Memory B cell (primary cell): ENCODE results near the gene LHX2.
A peak's percentile ranks its signal among the peaks of the same experiment; 100 is the strongest.

Source experiments
- ATAC-seq: fragments of 150-1000 bp; cut with Tn5 transposase; 2 replicates; pipeline ENCODE4 v1.10.0; 2021; ENCODE audit warnings: low read depth, mild to moderate bottlenecking, moderate library complexity
- DNase-seq, 2 donors: peaks; one replicate each; pipeline ENCODE4 v3.0.0; 2022; ENCODE audit warnings: low spot score in 2 of 2
- H3K27ac Mint-ChIP-seq: one replicate; pipeline ENCODE4 v1.8.0; 2022; ENCODE audit warnings: mild to moderate bottlenecking, moderate library complexity, mixed read lengths
- H3K27me3 Mint-ChIP-seq: one replicate; pipeline ENCODE4 v1.8.0; 2022; ENCODE audit warnings: mixed read lengths
- H3K36me3 Mint-ChIP-seq: one replicate; pipeline ENCODE4 v1.8.0; 2022; ENCODE audit warnings: mild to moderate bottlenecking, mixed read lengths
- H3K4me1 Mint-ChIP-seq: one replicate; pipeline ENCODE4 v1.8.0; 2022; ENCODE audit warnings: mixed read lengths
- H3K4me3 Mint-ChIP-seq: one replicate; pipeline ENCODE4 v1.8.0; 2022; ENCODE audit warnings: mild to moderate bottlenecking, moderate library complexity, mixed read lengths
- H3K9me3 Mint-ChIP-seq: one replicate; pipeline ENCODE4 v1.8.0; 2022; ENCODE audit warnings: mixed read lengths

The LHX2 gene

GRCh38 chr9:124040935-124041816, 29.6 kb downstream of the LHX2 start:
- Mint-ChIP-seq H3K4me1 (peaks cover 9% of the 10 kb centered on the region), H3K36me3 (no peaks in the 10 kb centered on the region), H3K27me3 (peaks cover 20% of the 10 kb centered on the region), H3K4me3 (peak overlapping the region; percentile 65), H3K27ac (peak overlapping the region; percentile 5), H3K9me3 (peaks cover 1% of the 10 kb centered on the region)
- DNase-seq (peak in 1 of 2 donors; percentile 64), ATAC-seq (peak; percentile 49)

- no peaks in the 10 kb centered on the region for H3K36me3 Mint-ChIP-seq
- peak overlapping the region; percentile 65 for H3K4me3 Mint-ChIP-seq
- ATAC-seq: no peak
- DNase-seq: no peak
- peak overlapping the region; percentile 5 for H3K27ac Mint-ChIP-seq
- peaks cover 1% of the 10 kb centered on the region for H3K9me3 Mint-ChIP-seq
- H3K4me1 Mint-ChIP-seq: peaks cover 9% of the 10 kb centered on the region
- peaks cover 19% of the 10 kb centered on the region for H3K27me3 Mint-ChIP-seq
These were observed 30.2 kb downstream of the LHX2 start for GRCh38 chr9:124041817-124042116.

- H3K4me1 Mint-ChIP-seq: peaks cover 9% of the 10 kb centered on the region
- peaks cover 21% of the 10 kb centered on the region for H3K27me3 Mint-ChIP-seq
These were observed 30.7 kb downstream of the LHX2 start for GRCh38 chr9:124042201-124042721.

GRCh38 chr9:124044448-124044847, 32.9 kb downstream of the LHX2 start:
- Mint-ChIP-seq H3K27me3 (peaks cover 23% of the 10 kb centered on the region), H3K4me3 (no peak overlapping the region), H3K27ac (no peak overlapping the region), H3K4me1 (peaks cover 9% of the 10 kb centered on the region), H3K36me3 (no peaks in the 10 kb centered on the region), H3K9me3 (no peaks in the 10 kb centered on the region)
- no peak for ATAC-seq
- DNase-seq: no peak

More at GRCh38 chr9:124042201-124042721, 30.7 kb downstream of the LHX2 start:
- DNase-seq: no peak
- Mint-ChIP-seq H3K9me3 (peaks cover 1% of the 10 kb centered on the region), H3K27ac (no peak overlapping the region), H3K4me3 (peak overlapping the region; percentile 65), H3K36me3 (no peaks in the 10 kb centered on the region)
- ATAC-seq: no peak

- no peak overlapping the region for H3K4me3 Mint-ChIP-seq
- peaks cover 23% of the 10 kb centered on the region for H3K27me3 Mint-ChIP-seq
- H3K36me3 Mint-ChIP-seq: no peaks in the 10 kb centered on the region
- H3K4me1 Mint-ChIP-seq: peaks cover 8% of the 10 kb centered on the region
- no peak for DNase-seq
- no peaks in the 10 kb centered on the region for H3K9me3 Mint-ChIP-seq
- no peak for ATAC-seq
- no peak overlapping the region for H3K27ac Mint-ChIP-seq
These were observed 33.7 kb downstream of the LHX2 start for GRCh38 chr9:124045076-124045829.

- Mint-ChIP-seq H3K4me1 (peaks cover 7% of the 10 kb centered on the region), H3K36me3 (no peaks in the 10 kb centered on the region), H3K4me3 (no peak overlapping the region), H3K9me3 (no peaks in the 10 kb centered on the region), H3K27ac (no peak overlapping the region), H3K27me3 (peaks cover 26% of the 10 kb centered on the region)
- DNase-seq (no peak), ATAC-seq (no peak)
These were observed 34.2 kb downstream of the LHX2 start for GRCh38 chr9:124045830-124046177.

- Mint-ChIP-seq H3K4me1 (peaks cover 6% of the 10 kb centered on the region), H3K27me3 (peaks cover 28% of the 10 kb centered on the region), H3K9me3 (no peaks in the 10 kb centered on the region), H3K36me3 (no peaks in the 10 kb centered on the region), H3K27ac (no peak overlapping the region), H3K4me3 (no peak overlapping the region)
- no peak for ATAC-seq
- no peak for DNase-seq
These were observed 34.6 kb downstream of the LHX2 start for GRCh38 chr9:124046189-124046588.

GRCh38 chr9:124047251-124047672, 35.7 kb downstream of the LHX2 start:
- Mint-ChIP-seq H3K36me3 (no peaks in the 10 kb centered on the region), H3K4me3 (no peak overlapping the region)

GRCh38 chr9:124050955-124051354, 39.4 kb downstream of the LHX2 start:
- DNase-seq (no peak), ATAC-seq (no peak)
- Mint-ChIP-seq H3K36me3 (no peaks in the 10 kb centered on the region), H3K9me3 (no peaks in the 10 kb centered on the region), H3K27ac (no peak overlapping the region), H3K4me3 (no peak overlapping the region), H3K27me3 (peaks cover 29% of the 10 kb centered on the region), H3K4me1 (no peaks in the 10 kb centered on the region)

More at GRCh38 chr9:124047251-124047672, 35.7 kb downstream of the LHX2 start:
- no peaks in the 10 kb centered on the region for H3K9me3 Mint-ChIP-seq
- H3K27me3 Mint-ChIP-seq: peaks cover 27% of the 10 kb centered on the region
- DNase-seq (no peak), ATAC-seq (no peak)
- no peaks in the 10 kb centered on the region for H3K4me1 Mint-ChIP-seq
- H3K27ac Mint-ChIP-seq: no peak overlapping the region

- H3K9me3 Mint-ChIP-seq: no peaks in the 10 kb centered on the region
- H3K4me3 Mint-ChIP-seq: no peak overlapping the region
- DNase-seq (no peak), ATAC-seq (no peak)
- H3K36me3 Mint-ChIP-seq: no peaks in the 10 kb centered on the region
- H3K4me1 Mint-ChIP-seq: no peaks in the 10 kb centered on the region
- H3K27ac Mint-ChIP-seq: no peak overlapping the region
- H3K27me3 Mint-ChIP-seq: peaks cover 25% of the 10 kb centered on the region
These were observed 40.8 kb downstream of the LHX2 start for GRCh38 chr9:124052401-124052800.

- no peak for ATAC-seq
- H3K27me3 Mint-ChIP-seq: peaks cover 21% of the 10 kb centered on the region
These were observed 43.1 kb downstream of the LHX2 start for GRCh38 chr9:124054582-124055227.

GRCh38 chr9:124060844-124061605, 49.5 kb downstream of the LHX2 start:
- H3K27me3 Mint-ChIP-seq: peaks cover 8% of the 10 kb centered on the region
- no peak overlapping the region for H3K27ac Mint-ChIP-seq
- DNase-seq (no peak), ATAC-seq (no peak)
- H3K4me1 Mint-ChIP-seq: no peaks in the 10 kb centered on the region
- H3K36me3 Mint-ChIP-seq: no peaks in the 10 kb centered on the region
- no peak overlapping the region for H3K4me3 Mint-ChIP-seq
- H3K9me3 Mint-ChIP-seq: no peaks in the 10 kb centered on the region

More at GRCh38 chr9:124054582-124055227, 43.1 kb downstream of the LHX2 start:
- DNase-seq: no peak
- H3K9me3 Mint-ChIP-seq: no peaks in the 10 kb centered on the region
- no peaks in the 10 kb centered on the region for H3K36me3 Mint-ChIP-seq
- H3K27ac Mint-ChIP-seq: no peak overlapping the region
- no peak overlapping the region for H3K4me3 Mint-ChIP-seq
- H3K4me1 Mint-ChIP-seq: no peaks in the 10 kb centered on the region

GRCh38 chr9:124062172-124062571, 50.6 kb downstream of the LHX2 start:
- H3K4me1 Mint-ChIP-seq: no peaks in the 10 kb centered on the region
- H3K27me3 Mint-ChIP-seq: peaks cover 6% of the 10 kb centered on the region
- no peak overlapping the region for H3K27ac Mint-ChIP-seq
- H3K36me3 Mint-ChIP-seq: no peaks in the 10 kb centered on the region
- no peaks in the 10 kb centered on the region for H3K9me3 Mint-ChIP-seq
- H3K4me3 Mint-ChIP-seq: no peak overlapping the region
- ATAC-seq: no peak
- DNase-seq: no peak
